A549 (cell line): Measurements from ENCODE around the gene SNRNP70. TPM values are rescaled to one million over a fixed set of nuclear protein-coding genes. Genes with fewer than 3 reads are reported as not detected.

Source experiments
- ATAC-seq, 2 experiments: fragments of 200-7000 bp in 1 of 2; fragments of >200 bp in 1 of 2; cut with Nextera tagmentation in 1 of 2; cut with Tn5 transposase in 1 of 2; 3 replicates each; pipeline versions ENCODE4 v1.8.0 to v1.9.1; 2018 to 2020; ENCODE audit warnings: mild to moderate bottlenecking in 1 of 2, moderate library complexity in 1 of 2
- CTCF ChIA-PET: fragments of 300-600 bp; sonication (Branson Sonifier 250); formaldehyde crosslinking; extraction: SDS; loops from one replicate; lab custom pipeline; 2021; ENCODE audit warnings: antibody characterized with exemption, inconsistent platforms; lab: Yijun Ruan, JAX
- POLR2A ChIA-PET: fragments of 350-600 bp; formaldehyde crosslinking; extraction: SDS; loops from one replicate; lab custom pipeline; 2021; ENCODE audit warnings: antibody characterized with exemption, inconsistent platforms; lab: Yijun Ruan, JAX
- DNase-seq, 2 experiments: peaks; one replicate each; pipeline versions ENCODE4 v3.0.0 to v3.0.0-alpha.2; 2011 to 2016; ENCODE audit warnings: low read depth in 1 of 2, low spot score in 1 of 2
- FAIRE-seq: peaks from 2 replicates; lab custom pipeline; 2011; peaks lifted over from hg19 to GRCh38; lab: Jason Lieb, UNC
- H3K27ac ChIP-seq, 2 experiments: fragments of >200 bp; sonication (Bioruptor Twin); formaldehyde crosslinking; 3 replicates each; pipeline ENCODE4 v1.5.1; 2016 to 2017
- H3K4me1 ChIP-seq: fragments of >200 bp; sonication (Bioruptor Twin); formaldehyde crosslinking; 3 replicates; pipeline ENCODE4 v1.6.1; 2016
- H3K4me2 ChIP-seq: fragments of >200 bp; sonication (Bioruptor Twin); formaldehyde crosslinking; 3 replicates; pipeline ENCODE4 v1.6.1; 2016
- H3K4me3 ChIP-seq: fragments of >200 bp; sonication (Bioruptor Twin); formaldehyde crosslinking; 3 replicates; pipeline ENCODE4 v1.5.1; 2016
- H3K9me3 ChIP-seq: fragments of >200 bp; sonication (Bioruptor Twin); formaldehyde crosslinking; 3 replicates; pipeline ENCODE4 v1.6.1; 2016
- ATOH8 ChIP-seq: fragments of 250-450 bp; sonication (Bioruptor Pico); IDR thresholded peaks from 2 replicates; pipeline ENCODE4 v1.5.0; 2020; ENCODE audit warnings: low read depth, mild to moderate bottlenecking, moderate library complexity
- BCL3 ChIP-seq: fragments of >200 bp; sonication (Bioruptor Twin); formaldehyde crosslinking; IDR thresholded peaks from 3 replicates; pipeline ENCODE4 v1.6.1; 2016
- BHLHE40 ChIP-seq: IDR thresholded peaks from 2 replicates; pipeline ENCODE4 v1.6.1; 2012; ENCODE audit warnings: low read depth, low read length, inconsistent platforms
- CBX2 ChIP-seq: fragments of 200-600 bp; sonication (generic); IDR thresholded peaks from 2 replicates; pipeline ENCODE4 v1.6.1; 2016; ENCODE audit warnings: low read depth, mild to moderate bottlenecking, borderline replicate concordance
- CBX8 ChIP-seq: fragments of 200-600 bp; sonication (generic); IDR thresholded peaks from 2 replicates; pipeline ENCODE4 v1.6.1; 2016
- CEBPB ChIP-seq, 2 experiments: fragments of >200 bp in 1 of 2; sonication (Bioruptor Twin) in 1 of 2; formaldehyde crosslinking in 1 of 2; IDR thresholded peaks; 2 replicates each; pipeline ENCODE4 v1.6.1; 2012 to 2016
- CHD4 ChIP-seq: fragments of 200-600 bp; sonication (generic); IDR thresholded peaks from 2 replicates; pipeline ENCODE4 v1.6.1; 2016; ENCODE audit warnings: antibody characterized with exemption, mild to moderate bottlenecking, borderline replicate concordance
- EHMT2 ChIP-seq: fragments of 200-600 bp; sonication (generic); IDR thresholded peaks from 2 replicates; pipeline ENCODE4 v1.6.1; 2016; ENCODE audit warnings: antibody characterized with exemption, low read depth, mild to moderate bottlenecking, moderate library complexity
- EP300 ChIP-seq, 2 experiments: fragments of >200 bp; sonication (Bioruptor Twin); formaldehyde crosslinking; IDR thresholded peaks; 2 replicates in 1 of 2; 3 replicates in 1 of 2; pipeline ENCODE4 v1.6.1; 2016 to 2017
- ESRRA ChIP-seq: fragments of 150-350 bp; IDR thresholded peaks from 2 replicates; pipeline ENCODE4 v1.6.1; 2014; ENCODE audit warnings: mild to moderate bottlenecking, low read length, borderline replicate concordance
- FOSL2 ChIP-seq, 2 experiments: fragments of 450-650 bp in 1 of 2; fragments of >200 bp in 1 of 2; sonication (Bioruptor Twin) in 1 of 2; formaldehyde crosslinking; IDR thresholded peaks; 2 replicates each; pipeline versions ENCODE4 v1.5.0 to v1.6.1; 2016 to 2020; ENCODE audit warnings: mild to moderate bottlenecking in 1 of 2, moderate library complexity in 1 of 2
- FOXS1 ChIP-seq: fragments of 250-450 bp; sonication (Bioruptor Pico); IDR thresholded peaks from 2 replicates; pipeline ENCODE4 v1.5.0; 2020; ENCODE audit warnings: mild to moderate bottlenecking, moderate library complexity
- GATA3 ChIP-seq: IDR thresholded peaks from 2 replicates; pipeline ENCODE4 v1.6.1; 2012; ENCODE audit warnings: borderline replicate concordance
- HDAC2 ChIP-seq: fragments of 200-600 bp; sonication (generic); IDR thresholded peaks from 2 replicates; pipeline ENCODE4 v1.6.1; 2016
- HOXA7 ChIP-seq: fragments of 250-450 bp; sonication (Bioruptor Pico); IDR thresholded peaks from 2 replicates; pipeline ENCODE4 v1.5.0; 2020; ENCODE audit warnings: mild to moderate bottlenecking, moderate library complexity
- JUN ChIP-seq, 2 experiments: fragments of >200 bp; sonication (Bioruptor Twin); formaldehyde crosslinking; IDR thresholded peaks; 2 replicates in 1 of 2; 3 replicates in 1 of 2; pipeline ENCODE4 v1.6.1; 2016 to 2017
- JUNB ChIP-seq: fragments of >200 bp; sonication (Bioruptor Twin); formaldehyde crosslinking; IDR thresholded peaks from 2 replicates; pipeline ENCODE4 v1.6.1; 2016
- KDM1A ChIP-seq: fragments of 200-600 bp; sonication (generic); IDR thresholded peaks from 2 replicates; pipeline ENCODE4 v1.6.1; 2016; ENCODE audit warnings: low read depth, mild to moderate bottlenecking
- MAFK ChIP-seq: fragments of 450-650 bp; IDR thresholded peaks from 2 replicates; pipeline ENCODE4 v1.6.1; 2014; ENCODE audit not compliant: partially characterized antibody
- MAX ChIP-seq: IDR thresholded peaks from 2 replicates; pipeline ENCODE4 v1.6.1; 2012
- NFE2L2 ChIP-seq: fragments of 150-350 bp; conservative IDR thresholded peaks from 2 replicates; pipeline ENCODE4 v1.6.1; 2014; ENCODE audit warnings: low read length
- NR3C1 ChIP-seq: fragments of >200 bp; sonication (Bioruptor Twin); formaldehyde crosslinking; IDR thresholded peaks from 3 replicates; pipeline ENCODE4 v1.6.1; 2017
- POLR2A ChIP-seq: IDR thresholded peaks from 2 replicates; pipeline ENCODE4 v1.6.1; 2012; ENCODE audit warnings: mild to moderate bottlenecking, low read length
- RARB ChIP-seq: fragments of 250-450 bp; sonication (Bioruptor Pico); IDR thresholded peaks from 2 replicates; pipeline ENCODE4 v1.8.0; 2021; ENCODE audit warnings: mild to moderate bottlenecking, moderate library complexity
- REST ChIP-seq: fragments of 200-600 bp; sonication (generic); IDR thresholded peaks from 2 replicates; pipeline ENCODE4 v1.6.1; 2016; ENCODE audit warnings: antibody characterized with exemption, mild to moderate bottlenecking, moderate library complexity
- RFX5 ChIP-seq: fragments of 450-650 bp; IDR thresholded peaks from 2 replicates; pipeline ENCODE4 v1.7.1; 2014; ENCODE audit warnings: antibody characterized with exemption, mild to moderate bottlenecking, moderate library complexity
- RNF2 ChIP-seq: fragments of 200-600 bp; sonication (generic); IDR thresholded peaks from 2 replicates; pipeline ENCODE4 v1.6.1; 2016; ENCODE audit warnings: low read depth, mild to moderate bottlenecking, antibody characterized with exemption, moderate library complexity, borderline replicate concordance
- SREBF2 ChIP-seq: fragments of 450-650 bp; IDR thresholded peaks from 2 replicates; pipeline ENCODE4 v1.6.1; 2014; ENCODE audit warnings: mild to moderate bottlenecking, moderate library complexity
- TFCP2L1 ChIP-seq: fragments of 250-450 bp; sonication (Bioruptor Pico); IDR thresholded peaks from 2 replicates; pipeline ENCODE4 v1.5.0; 2021; ENCODE audit warnings: mild to moderate bottlenecking
- ZFP36 ChIP-seq: fragments of 450-650 bp; IDR thresholded peaks from 2 replicates; pipeline ENCODE4 v1.6.1; 2014; ENCODE audit warnings: borderline replicate concordance; ENCODE audit not compliant: partially characterized antibody
- ZSCAN20 ChIP-seq: fragments of 250-450 bp; sonication (Bioruptor Pico); IDR thresholded peaks from 2 replicates; pipeline ENCODE4 v1.8.0; 2022; ENCODE audit warnings: mild to moderate bottlenecking, moderate library complexity
- WGBS: methylation state at CpG from one replicate; pipeline ENCODE4 v1.1.6; 2017; ENCODE audit errors: missing lambda C conversion rate; 5-methylcytosine and 5-hydroxymethylcytosine counted together
- polyA plus RNA-seq, 4 experiments: library from polyadenylated mRNA; depleted of rRNA in 3 of 4; stranded (reverse); fragments of >200 nt; fragmentation: RNase III in 1 of 4; extraction: RNeasy Plus Mini Kit Qiagen cat#74134 plus additional on column Dnase treatment in 1 of 4; gene quantifications; 2 replicates in 3 of 4; 3 replicates in 1 of 4; pipeline ENCODE4 v1.2.3, GENCODE V29; 2011 to 2017
- TF ChIP-seq, protein P1 (sequence below): fragments of 150-350 bp; IDR thresholded peaks from 2 replicates; pipeline ENCODE4 v1.6.1; 2014; ENCODE audit warnings: low read depth, mild to moderate bottlenecking, low read length
- TF ChIP-seq, protein P2 (sequence below): fragments of 450-650 bp; IDR thresholded peaks from 2 replicates; pipeline ENCODE4 v1.6.1; 2014; ENCODE audit warnings: antibody characterized with exemption

Gene SNRNP70
- polyA plus RNA-seq, 2 of the 4 experiments (the other 2 are of a cell fraction), result 214 to 350 TPM

GRCh38 chr19:49151267-49152118 is 66.2 kb downstream of the SNRNP70 start:
- 27% methylated on average over 41 of the region's 45 CpGs for WGBS
- no peak overlapping the region; a peak in 1 of 6 replicates for H3K27ac ChIP-seq
- H3K4me2 ChIP-seq, result peak overlapping the region; percentile 100
- ChIA-PET POLR2A (interaction anchor here (2.7 kb wide), 1 partner anchor 24 kb away, joined by 14 read pairs; no protein-coding TSS in a partner anchor), CTCF (interaction anchor here (0.7 to 15.0 kb wide), 10 partner anchors 9 to 152 kb away, joined by 3 to 298 read pairs (median 6); partner anchors contain the start of genes LIN7B and PPFIA3)
- H3K9me3 ChIP-seq, result no peaks in the 10 kb centered on the region
- no peak for FAIRE-seq
- ATAC-seq, result peak; percentile 22 to 46; a peak in 4 of 6 replicates
- peak; percentile 87 to 91 for DNase-seq
- H3K4me1 ChIP-seq, result peaks cover 20% of the 10 kb centered on the region
- H3K4me3 ChIP-seq, result no peak overlapping the region; the same call in 2 of the 3 replicates
- TF ChIP-seq NR3C1 (no peak), TFCP2L1 (no peak), NFE2L2 (no peak), JUN (IDR thresholded peaks at IDR 0.05) (no peak), FOSL2 (IDR thresholded peaks at IDR 0.05) (no peak), FOSL2 (CRISPR knock-in tag; IDR thresholded peaks at IDR 0.05) (no peak), FOXS1 (CRISPR knock-in tag) (no peak), ZFP36 (no peak), GATA3 (0 out of 2 replicates have a peak, but pooled peaks have one; percentile 1), REST (no peak), RNF2 (no peak), SREBF2 (no peak), POLR2A (no peak), CEBPB (IDR thresholded peaks at IDR 0.05) (no peak), RARB (CRISPR knock-in tag) (no peak), ATOH8 (no peak), CHD4 (peak; percentile 79; the same call in 1 of the 2 replicates), KDM1A (no peak), JUNB (no peak), ZSCAN20 (CRISPR knock-in tag) (no peak), HDAC2 (0 out of 2 replicates have a peak, but pooled peaks have one; percentile 22), EP300 (IDR thresholded peaks at IDR 0.05) (no peak), EHMT2 (no peak), BHLHE40 (no peak), CBX8 (no peak), RFX5 (no peak), CBX2 (no peak), HOXA7 (no peak), ESRRA (no peak), BCL3 (no peak), MAX (peak; percentile 98), MAFK (no peak)
- TF ChIP-seq, protein P1, sequence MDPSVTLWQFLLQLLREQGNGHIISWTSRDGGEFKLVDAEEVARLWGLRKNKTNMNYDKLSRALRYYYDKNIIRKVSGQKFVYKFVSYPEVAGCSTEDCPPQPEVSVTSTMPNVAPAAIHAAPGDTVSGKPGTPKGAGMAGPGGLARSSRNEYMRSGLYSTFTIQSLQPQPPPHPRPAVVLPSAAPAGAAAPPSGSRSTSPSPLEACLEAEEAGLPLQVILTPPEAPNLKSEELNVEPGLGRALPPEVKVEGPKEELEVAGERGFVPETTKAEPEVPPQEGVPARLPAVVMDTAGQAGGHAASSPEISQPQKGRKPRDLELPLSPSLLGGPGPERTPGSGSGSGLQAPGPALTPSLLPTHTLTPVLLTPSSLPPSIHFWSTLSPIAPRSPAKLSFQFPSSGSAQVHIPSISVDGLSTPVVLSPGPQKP, result no peak
- TF ChIP-seq, protein P2, sequence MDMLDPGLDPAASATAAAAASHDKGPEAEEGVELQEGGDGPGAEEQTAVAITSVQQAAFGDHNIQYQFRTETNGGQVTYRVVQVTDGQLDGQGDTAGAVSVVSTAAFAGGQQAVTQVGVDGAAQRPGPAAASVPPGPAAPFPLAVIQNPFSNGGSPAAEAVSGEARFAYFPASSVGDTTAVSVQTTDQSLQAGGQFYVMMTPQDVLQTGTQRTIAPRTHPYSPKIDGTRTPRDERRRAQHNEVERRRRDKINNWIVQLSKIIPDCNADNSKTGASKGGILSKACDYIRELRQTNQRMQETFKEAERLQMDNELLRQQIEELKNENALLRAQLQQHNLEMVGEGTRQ, result peak; percentile 78
